HS-5 (cell line): ENCODE results near the gene THUMPD2.

Experiments used
- DNase-seq: peaks from one replicate; pipeline ENCODE4 v3.0.0-alpha.2; 2012; ENCODE audit warnings: low read depth

THUMPD2 gene

GRCh38 chr2:39718483-39718882 is 60.6 kb downstream of the THUMPD2 start:
- no peak for DNase-seq

GRCh38 chr2:39717067-39717466 is 62.0 kb downstream of the THUMPD2 start:
- no peak for DNase-seq

DNA sequence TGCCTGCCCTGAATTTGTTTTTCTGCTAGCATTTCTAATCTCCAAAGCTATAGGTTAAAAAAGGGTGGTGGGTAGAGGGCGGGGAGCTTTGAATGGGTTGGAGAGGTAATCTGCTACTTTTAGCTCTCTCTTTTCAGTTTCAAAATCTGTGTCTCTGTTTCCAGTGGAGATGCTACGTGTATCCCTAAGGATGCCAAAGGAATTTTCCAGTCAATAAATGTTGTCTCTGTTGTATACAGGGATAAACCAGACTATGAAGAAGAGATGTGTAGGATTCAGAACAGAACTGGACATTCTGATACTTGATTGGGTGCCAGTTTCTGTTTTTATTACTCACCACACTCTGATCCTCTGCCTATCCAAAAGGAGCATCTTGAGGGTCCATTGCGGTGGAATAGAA is 63.2 kb downstream of the THUMPD2 start:
- DNase-seq: no peak

DNA sequence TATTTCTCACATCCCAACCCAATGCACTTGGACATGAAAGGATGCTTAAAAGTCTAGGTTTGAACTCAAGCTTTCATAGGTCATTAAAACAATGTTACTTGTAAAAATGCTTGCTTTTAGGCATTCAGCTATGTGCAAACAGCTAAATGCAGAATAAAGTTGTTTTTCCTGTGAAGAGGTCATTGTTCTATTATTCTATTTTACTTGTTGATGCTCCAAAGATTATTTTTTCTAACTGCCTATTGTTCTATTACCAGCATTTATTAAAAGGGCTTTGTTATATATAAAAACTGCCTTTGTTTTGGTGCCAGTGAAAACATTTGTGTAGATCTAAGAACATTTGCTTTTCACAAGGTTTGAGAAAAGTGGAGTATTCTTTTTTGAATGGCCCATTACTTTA is 64.0 kb downstream of the THUMPD2 start:
- no peak for DNase-seq

- DNase-seq: no peak
Measured at GRCh38 chr2:39712953-39713352, 66.1 kb downstream of the THUMPD2 start.

DNA sequence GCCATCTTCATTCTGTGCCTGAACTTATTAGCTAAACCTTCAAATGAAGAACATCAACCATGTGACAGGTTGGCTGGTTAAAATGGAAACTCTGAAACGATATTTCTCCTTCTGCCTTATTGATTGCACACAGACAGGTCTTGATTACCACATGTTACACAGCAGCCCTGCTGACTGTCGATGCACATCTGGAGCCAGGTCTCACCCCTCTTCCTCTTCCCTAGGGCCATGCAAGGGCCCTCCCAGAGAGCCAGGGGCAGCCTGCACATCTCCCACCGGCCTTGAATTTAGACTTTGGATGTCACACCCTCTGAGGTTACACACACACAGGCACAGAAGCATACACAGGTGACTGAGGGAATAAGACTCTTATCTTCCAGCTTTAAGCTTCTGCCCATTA is 68.3 kb downstream of the THUMPD2 start:
- DNase-seq: no peak

DNA sequence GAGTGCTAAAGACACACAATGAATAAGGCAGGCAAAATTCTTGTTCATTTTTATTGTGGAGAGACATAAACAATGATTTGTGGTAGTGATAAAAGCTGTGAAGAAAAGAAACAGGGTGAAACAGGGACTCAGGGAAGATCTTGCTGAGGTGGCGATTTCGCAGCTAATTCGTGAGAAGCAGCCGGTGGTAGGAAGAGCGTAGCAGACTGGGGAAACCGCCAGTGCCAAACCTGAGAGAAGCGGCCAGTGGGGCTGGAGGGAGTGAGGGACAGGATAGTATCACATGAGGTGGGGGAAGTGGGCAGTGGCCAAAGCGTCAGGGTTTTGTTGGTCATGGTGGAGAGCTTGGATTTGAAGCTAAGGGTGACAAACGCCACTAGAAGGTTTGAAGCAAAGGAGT is 71.1 kb downstream of the THUMPD2 start:
- DNase-seq: no peak

DNA sequence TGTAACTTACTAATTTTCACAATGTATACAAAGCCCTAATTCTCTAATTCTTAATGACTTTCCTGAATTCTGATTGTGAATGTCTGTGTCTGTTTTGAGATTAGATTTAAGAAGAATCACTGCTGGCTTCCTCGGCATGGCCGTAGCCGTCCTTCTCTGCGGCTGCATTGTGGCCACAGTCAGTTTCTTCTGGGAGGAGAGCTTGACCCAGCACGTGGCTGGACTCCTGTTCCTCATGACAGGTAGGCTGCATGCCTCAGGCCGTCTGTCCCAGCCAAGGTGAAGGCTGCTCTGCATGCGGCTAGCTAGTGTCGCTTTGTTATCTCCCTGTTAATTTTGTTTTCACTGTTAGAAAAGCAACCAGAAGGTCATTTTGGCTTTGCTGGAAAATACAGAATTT is 72.1 kb downstream of the THUMPD2 start:
- DNase-seq: no peak

DNA sequence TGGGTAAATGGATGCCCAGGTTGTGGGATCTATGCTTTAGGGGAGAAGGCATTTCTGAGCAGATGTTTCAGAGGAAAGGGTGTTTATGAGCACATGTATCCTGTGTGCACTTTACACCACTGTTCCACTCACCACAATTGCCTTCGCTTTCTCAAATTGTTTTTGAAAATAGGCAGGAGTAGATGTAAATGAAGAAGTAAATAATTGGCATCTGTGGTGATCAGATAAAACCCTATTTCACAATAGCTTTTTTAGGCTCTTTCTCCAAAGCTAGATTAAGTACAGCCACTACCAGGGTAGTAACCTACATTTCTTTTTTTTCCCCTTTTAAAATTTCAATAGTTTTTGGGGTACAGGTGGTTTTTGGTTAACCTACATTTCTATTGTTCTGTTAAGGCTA is 72.7 kb downstream of the THUMPD2 start:
- no peak for DNase-seq

GRCh38 chr2:39705638-39706037 is 73.4 kb downstream of the THUMPD2 start:
- DNase-seq: no peak

- DNase-seq: no peak
Measured at GRCh38 chr2:39704540-39704939, 74.5 kb downstream of the THUMPD2 start.

DNA sequence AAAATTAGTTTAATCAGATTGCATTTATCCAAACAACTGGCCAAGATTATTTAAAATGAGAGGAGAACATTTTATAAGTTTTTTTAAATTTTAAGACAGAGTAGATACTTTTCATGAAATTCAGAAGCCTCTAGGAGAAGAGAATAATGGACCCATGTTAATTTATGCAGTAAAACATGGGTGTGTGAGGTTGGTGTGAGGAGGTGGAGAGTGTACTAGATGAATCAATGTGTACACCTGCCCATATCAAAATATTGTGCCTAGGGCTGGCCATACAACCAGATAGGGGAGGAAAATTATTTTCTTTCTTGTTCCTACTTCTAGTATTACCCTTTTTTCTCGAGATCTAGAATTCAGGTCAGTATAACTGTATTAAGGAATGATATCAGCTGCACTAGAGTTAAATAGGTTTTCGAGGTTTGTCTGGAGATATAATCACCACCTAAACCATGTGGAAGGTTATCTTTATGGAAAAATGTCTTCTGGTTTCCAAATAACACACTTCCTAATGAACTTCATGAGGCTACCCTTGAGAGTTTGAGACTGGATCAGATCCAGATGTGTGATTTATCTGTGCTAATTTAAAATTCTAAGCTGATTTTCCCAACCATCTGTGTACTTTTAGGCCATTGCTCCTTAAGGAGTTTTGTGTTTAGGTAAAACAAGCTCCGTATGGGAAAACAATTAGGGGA is 75.7 kb downstream of the THUMPD2 start:
- DNase-seq: no peak

DNA sequence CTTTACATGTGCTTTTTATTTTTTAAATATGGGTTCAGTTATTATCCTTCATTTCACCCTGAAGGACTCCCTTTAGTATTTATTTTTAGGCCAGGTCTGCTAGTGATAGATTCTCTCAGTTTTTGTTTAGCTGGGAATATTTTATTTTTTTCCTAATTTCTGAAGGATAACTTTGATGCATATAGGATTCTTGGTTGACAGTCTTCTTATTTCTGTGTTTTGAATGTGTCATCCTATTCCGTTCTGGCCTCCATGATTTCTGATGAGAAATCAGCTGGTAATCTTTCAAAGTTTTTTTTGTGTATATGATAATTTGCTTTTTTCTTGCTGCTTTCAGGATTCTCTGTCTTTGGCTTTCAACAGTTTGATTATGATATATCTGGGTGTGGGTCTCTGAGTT is 77.9 kb downstream of the THUMPD2 start:
- no peak for DNase-seq

GRCh38 chr2:39697454-39697853 is 81.6 kb downstream of the THUMPD2 start:
- DNase-seq: no peak

GRCh38 chr2:39696838-39697237 is 82.2 kb downstream of the THUMPD2 start:
- no peak for DNase-seq

- DNase-seq: peak; percentile 18
Measured at GRCh38 chr2:39696101-39696553, 82.9 kb downstream of the THUMPD2 start.

GRCh38 chr2:39693245-39693644 is 85.8 kb downstream of the THUMPD2 start:
- no peak for DNase-seq

- no peak for DNase-seq
Measured at GRCh38 chr2:39689876-39690275, 89.2 kb downstream of the THUMPD2 start.

- no peak for DNase-seq
Measured at GRCh38 chr2:39689272-39689841, 89.7 kb downstream of the THUMPD2 start.

DNA sequence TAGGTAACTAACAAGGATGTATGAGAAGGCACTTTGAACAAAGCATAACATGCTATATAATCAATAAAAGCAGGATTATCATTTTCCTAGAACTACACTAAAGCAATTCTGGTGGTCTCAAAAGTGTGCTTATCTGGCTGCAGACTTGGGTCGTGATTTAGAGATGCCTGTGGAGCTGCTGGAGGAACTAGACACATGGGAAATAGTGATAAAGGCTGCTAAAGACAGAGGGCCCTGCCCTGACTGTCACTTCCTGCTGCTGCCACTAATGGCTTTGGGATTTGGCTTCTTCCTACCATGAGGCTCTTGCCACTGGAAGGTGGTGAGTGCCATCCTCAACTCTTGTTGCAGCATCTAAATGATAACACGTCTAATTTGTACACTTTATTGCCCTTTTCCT is 90.9 kb downstream of the THUMPD2 start:
- DNase-seq: no peak

DNA sequence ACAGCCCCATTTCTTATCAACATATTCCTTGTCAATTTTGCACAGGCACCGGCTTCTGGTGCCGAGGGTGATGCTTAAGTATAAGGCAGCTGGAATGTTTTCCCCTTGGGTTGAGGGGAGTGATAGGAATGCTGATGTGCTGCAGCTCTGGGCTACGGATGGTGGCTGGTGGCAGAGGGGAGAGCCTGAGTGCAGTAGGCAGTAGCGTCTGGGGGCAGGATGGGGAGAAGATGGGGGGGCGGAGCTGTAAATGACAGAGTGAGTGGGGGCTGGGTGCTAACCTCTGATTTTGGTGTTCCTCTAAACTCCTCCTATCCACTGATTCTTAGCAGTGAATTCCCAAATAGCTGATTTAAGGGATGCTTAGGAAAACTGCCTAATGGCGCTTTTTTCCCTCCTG is 92.6 kb downstream of the THUMPD2 start:
- DNase-seq: no peak
